Panc1 (cell line): Measurements from ENCODE around the gene ZSCAN25.

Experiments used
- CTCF ChIP-seq: fragments of 450-650 bp; IDR thresholded peaks from 2 replicates; pipeline ENCODE4 v1.5.1; 2017; ENCODE audit warnings: mild to moderate bottlenecking
- SIN3A ChIP-seq: IDR thresholded peaks from 2 replicates; pipeline ENCODE4 v1.6.1; 2012; ENCODE audit warnings: low read depth, mild to moderate bottlenecking, low read length, moderate library complexity, borderline replicate concordance; ENCODE audit not compliant: insufficient read depth

- TF ChIP-seq CTCF (no peak), SIN3A (no peak)
Observed at GRCh38 chr7:99679400-99680191, 62.9 kb downstream of the ZSCAN25 start, which contains the start of gene CYP3A5.
